ENCODE measurements around the gene RBFOX1.

RBFOX1 gene

GRCh38 chr16:7319514-7319913 is 13.1 kb upstream of the RBFOX1 start:
- no peak overlapping the region for H3K27ac ChIP-seq

DNA sequence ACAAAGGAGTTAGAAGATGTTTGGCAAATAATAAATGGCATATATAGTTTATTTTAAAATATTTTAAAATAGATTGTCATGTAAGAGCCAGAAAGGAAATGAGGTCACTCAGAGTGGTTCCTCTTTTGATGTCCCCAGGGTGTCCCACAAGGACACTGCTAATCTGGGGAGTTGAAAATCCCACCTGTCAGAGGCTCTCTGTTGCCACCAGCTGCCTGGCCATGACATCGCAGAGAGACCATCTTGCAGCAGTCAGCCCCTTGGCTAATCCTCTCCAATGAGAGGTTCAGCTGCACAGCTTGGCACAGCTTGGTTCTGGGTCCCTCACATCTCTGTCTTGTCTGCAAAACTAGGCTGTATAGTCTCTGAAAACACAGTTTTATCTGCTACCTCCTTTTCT is 11.0 kb upstream of the RBFOX1 start:
- TF ChIP-seq, protein P1, sequence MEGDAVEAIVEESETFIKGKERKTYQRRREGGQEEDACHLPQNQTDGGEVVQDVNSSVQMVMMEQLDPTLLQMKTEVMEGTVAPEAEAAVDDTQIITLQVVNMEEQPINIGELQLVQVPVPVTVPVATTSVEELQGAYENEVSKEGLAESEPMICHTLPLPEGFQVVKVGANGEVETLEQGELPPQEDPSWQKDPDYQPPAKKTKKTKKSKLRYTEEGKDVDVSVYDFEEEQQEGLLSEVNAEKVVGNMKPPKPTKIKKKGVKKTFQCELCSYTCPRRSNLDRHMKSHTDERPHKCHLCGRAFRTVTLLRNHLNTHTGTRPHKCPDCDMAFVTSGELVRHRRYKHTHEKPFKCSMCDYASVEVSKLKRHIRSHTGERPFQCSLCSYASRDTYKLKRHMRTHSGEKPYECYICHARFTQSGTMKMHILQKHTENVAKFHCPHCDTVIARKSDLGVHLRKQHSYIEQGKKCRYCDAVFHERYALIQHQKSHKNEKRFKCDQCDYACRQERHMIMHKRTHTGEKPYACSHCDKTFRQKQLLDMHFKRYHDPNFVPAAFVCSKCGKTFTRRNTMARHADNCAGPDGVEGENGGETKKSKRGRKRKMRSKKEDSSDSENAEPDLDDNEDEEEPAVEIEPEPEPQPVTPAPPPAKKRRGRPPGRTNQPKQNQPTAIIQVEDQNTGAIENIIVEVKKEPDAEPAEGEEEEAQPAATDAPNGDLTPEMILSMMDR (IDR thresholded peaks at IDR 0.05), result no peak
- H3K36me3 ChIP-seq, result no peaks in the 10 kb centered on the region
- no peak overlapping the region for H3K4me3 ChIP-seq (ENCODE audit: low read depth in 1 of 2, low read length in 1 of 2)
- H3K4me1 ChIP-seq (ENCODE audit: control insufficient read depth in 1 of 2, insufficient read depth in 1 of 2, low read depth in 1 of 2, low read length in 1 of 2), result no peaks in the 10 kb centered on the region
- no peaks in the 10 kb centered on the region for H3K9me3 ChIP-seq
- no peak overlapping the region for H3K27ac ChIP-seq
- no peaks in the 10 kb centered on the region for H3K27me3 ChIP-seq

More at GRCh38 chr16:7319514-7319913, 13.1 kb upstream of the RBFOX1 start:
- Histone ChIP-seq H3K4me3 (ENCODE audit: low read depth in 1 of 2, low read length in 1 of 2) (no peak overlapping the region), H3K4me1 (ENCODE audit: control insufficient read depth in 1 of 2, insufficient read depth in 1 of 2, low read depth in 1 of 2, low read length in 1 of 2) (no peaks in the 10 kb centered on the region), H3K36me3 (no peaks in the 10 kb centered on the region), H3K27me3 (peaks cover 6% of the 10 kb centered on the region), H3K9me3 (no peaks in the 10 kb centered on the region)
- TF ChIP-seq, protein P1 (IDR thresholded peaks at IDR 0.05), result no peak

- Histone ChIP-seq H3K4me1 (ENCODE audit: control insufficient read depth in 1 of 2, insufficient read depth in 1 of 2, low read depth in 1 of 2, low read length in 1 of 2) (no peaks in the 10 kb centered on the region), H3K9me3 (no peaks in the 10 kb centered on the region), H3K4me3 (ENCODE audit: low read depth in 1 of 2, low read length in 1 of 2) (no peak overlapping the region), H3K27ac (no peak overlapping the region), H3K36me3 (no peaks in the 10 kb centered on the region), H3K27me3 (no peaks in the 10 kb centered on the region)
- TF ChIP-seq, protein P1 (IDR thresholded peaks at IDR 0.05), result no peak
Observed at GRCh38 chr16:7324321-7324720, 8.3 kb upstream of the RBFOX1 start.

DNA sequence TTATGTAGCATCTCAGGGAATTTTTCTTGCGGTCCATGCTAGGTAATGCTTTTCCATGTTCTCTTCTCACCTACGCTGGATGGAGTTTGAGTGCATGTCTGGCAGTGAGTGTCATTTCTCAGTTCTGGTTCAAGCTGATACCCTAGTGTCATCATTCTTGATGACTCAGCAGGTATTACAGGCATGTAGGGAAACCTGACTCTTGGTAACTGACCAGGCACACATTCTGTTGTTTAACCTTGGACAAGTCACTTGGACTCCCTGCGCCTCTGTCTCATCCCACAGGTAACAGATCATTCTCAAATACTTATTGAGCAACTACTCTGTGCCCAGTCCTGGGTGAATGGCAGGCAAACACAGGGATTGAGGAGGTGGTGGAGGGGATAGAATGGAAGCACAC is 6.8 kb upstream of the RBFOX1 start:
- H3K9me3 ChIP-seq, result no peaks in the 10 kb centered on the region
- H3K4me1 ChIP-seq (ENCODE audit: control insufficient read depth in 1 of 2, insufficient read depth in 1 of 2, low read depth in 1 of 2, low read length in 1 of 2), result no peaks in the 10 kb centered on the region
- H3K36me3 ChIP-seq, result no peaks in the 10 kb centered on the region
- no peak overlapping the region for H3K27ac ChIP-seq
- TF ChIP-seq, protein P1 (IDR thresholded peaks at IDR 0.05), result no peak
- no peak overlapping the region for H3K4me3 ChIP-seq (ENCODE audit: low read depth in 1 of 2, low read length in 1 of 2)
- no peaks in the 10 kb centered on the region for H3K27me3 ChIP-seq

DNA sequence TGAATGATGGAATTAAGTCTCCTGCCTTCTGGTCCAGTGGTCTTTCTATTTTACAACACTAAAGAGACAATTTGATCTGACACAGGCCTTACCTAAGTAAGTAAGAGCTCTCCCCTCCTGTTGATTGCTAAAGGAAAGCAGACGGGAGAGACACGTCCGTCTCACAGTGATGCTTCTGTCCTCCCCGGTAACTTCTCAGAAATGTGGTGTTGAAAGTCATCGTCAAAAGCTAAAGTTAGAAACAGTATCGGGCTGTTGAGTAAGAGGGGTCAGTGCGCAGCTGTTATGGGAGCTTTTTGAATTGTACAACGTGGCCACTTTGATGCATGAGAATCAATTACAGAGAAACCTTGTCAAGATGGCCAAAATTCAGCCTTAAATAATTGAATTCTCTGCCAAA is 1.9 kb upstream of the RBFOX1 start:
- no peaks in the 10 kb centered on the region for H3K9me3 ChIP-seq
- no peak overlapping the region for H3K27ac ChIP-seq
- H3K36me3 ChIP-seq, result no peaks in the 10 kb centered on the region
- TF ChIP-seq, protein P1 (IDR thresholded peaks at IDR 0.05), result no peak
- H3K4me3 ChIP-seq (ENCODE audit: low read depth in 1 of 2, low read length in 1 of 2), result no peak overlapping the region
- no peaks in the 10 kb centered on the region for H3K27me3 ChIP-seq
- no peaks in the 10 kb centered on the region for H3K4me1 ChIP-seq (ENCODE audit: control insufficient read depth in 1 of 2, insufficient read depth in 1 of 2, low read depth in 1 of 2, low read length in 1 of 2)

- H3K36me3 ChIP-seq, result no peaks in the 10 kb centered on the region
- TF ChIP-seq, protein P1 (IDR thresholded peaks at IDR 0.05), result no peak
- H3K4me1 ChIP-seq (ENCODE audit: control insufficient read depth in 1 of 2, insufficient read depth in 1 of 2, low read depth in 1 of 2, low read length in 1 of 2), result no peaks in the 10 kb centered on the region
- H3K27ac ChIP-seq, result no peak overlapping the region
- no peaks in the 10 kb centered on the region for H3K9me3 ChIP-seq
- H3K27me3 ChIP-seq, result no peaks in the 10 kb centered on the region
- H3K4me3 ChIP-seq (ENCODE audit: low read depth in 1 of 2, low read length in 1 of 2), result no peak overlapping the region
Observed at GRCh38 chr16:7331997-7332396, 648 bp upstream of the RBFOX1 start.

All from neutrophil (primary cell).